GM19035 (cell line): Measurements from ENCODE around the gene GALNT9.
"Not testable (repeated sequence)": the region's sequence is repeated elsewhere in the genome, so short reads cannot be mapped to it uniquely, and the experiment has no call there.

Experiments
- ATAC-seq: cut with Tn5 transposase; IDR thresholded peaks from one replicate; pipeline ENCODE4 v1.9.1; 2021; ENCODE audit not compliant: unreplicated experiment

Gene GALNT9

DNA sequence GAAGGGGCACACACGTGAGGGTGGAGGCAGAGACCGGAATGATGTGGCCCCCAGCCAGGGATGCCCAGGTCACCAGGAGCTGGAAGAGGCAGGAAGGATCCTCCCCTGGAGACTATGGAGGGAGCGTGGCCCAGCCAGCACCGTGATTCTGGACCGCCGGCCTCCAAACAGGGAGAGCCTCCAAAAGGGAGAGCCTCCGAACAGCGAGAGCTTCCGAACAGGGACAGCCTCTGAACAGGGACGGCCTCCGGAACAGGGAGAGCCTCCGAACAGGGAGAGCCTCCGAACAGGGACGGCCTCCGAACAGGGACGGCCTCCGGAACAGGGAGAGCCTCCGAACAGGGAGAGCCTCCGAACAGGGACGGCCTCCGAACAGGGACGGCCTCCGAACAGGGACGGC, 33.8 kb downstream of the GALNT9 start:
- not testable (repeated sequence) for ATAC-seq

DNA sequence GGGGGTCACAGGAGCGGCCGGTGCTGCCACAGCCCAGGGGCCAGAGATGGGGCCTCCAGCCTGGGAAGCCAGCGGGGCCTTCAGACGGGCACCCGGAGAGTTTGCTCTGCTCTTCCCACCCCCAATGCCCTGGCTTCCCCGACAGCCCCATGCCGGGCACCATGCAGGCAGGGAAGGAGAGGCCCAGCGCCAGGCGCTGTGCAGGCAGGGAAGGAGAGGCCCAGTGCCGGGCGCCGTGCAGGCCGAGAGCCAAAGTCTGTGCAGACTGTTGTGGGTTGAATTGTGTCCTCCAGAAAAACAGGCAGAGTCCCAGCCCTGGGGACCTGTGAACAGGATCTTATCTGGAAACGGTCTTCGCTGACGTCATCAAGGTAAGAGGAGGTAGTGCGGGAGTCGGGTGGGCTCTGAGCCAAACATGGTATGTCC, 34.3 kb downstream of the GALNT9 start:
- ATAC-seq: no peak

DNA sequence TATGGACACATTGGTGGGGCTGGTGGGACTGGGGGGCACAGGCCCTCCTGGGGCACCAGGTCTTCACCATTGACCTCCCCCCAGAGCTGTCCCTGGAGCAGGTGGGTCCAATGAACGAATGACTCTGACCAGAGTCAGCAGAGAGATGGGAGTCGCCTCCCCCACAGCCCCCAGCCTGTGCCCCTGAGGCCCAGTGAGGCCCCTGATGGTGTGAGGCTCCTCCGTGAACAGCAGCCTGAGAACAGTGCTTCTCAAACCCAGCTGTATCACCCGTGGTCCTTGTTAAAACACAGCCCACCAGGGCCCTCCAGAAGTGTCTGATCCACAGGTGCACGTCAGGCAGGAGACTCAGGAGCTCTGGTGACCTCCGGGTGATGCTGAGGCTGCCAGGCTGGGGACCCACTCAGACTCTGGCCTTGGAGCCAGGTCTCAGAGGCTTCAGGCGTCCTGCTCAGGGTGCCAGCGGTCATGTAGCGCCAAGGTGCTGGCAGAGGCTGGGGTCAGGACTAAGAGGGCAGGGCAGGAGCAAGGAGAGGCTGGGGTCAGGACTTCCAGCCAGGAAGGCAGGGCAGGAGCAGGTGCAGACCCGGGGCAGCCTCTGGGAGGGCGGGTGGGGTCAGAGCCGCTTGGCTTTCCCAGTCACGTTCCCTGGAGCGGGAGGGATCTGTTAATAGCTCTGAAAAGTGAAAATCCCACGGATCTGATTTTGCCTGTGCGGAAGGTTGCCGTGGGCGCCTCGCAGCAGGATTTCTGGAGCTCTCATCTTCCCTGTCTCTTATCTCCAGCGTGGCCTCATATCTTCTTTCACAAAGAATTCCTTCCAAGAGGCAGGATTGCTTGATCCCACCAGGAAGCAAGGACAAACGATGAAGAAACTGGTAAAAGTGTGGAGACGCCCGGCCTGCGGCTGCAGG, 35.0 kb downstream of the GALNT9 start:
- no peak for ATAC-seq

DNA sequence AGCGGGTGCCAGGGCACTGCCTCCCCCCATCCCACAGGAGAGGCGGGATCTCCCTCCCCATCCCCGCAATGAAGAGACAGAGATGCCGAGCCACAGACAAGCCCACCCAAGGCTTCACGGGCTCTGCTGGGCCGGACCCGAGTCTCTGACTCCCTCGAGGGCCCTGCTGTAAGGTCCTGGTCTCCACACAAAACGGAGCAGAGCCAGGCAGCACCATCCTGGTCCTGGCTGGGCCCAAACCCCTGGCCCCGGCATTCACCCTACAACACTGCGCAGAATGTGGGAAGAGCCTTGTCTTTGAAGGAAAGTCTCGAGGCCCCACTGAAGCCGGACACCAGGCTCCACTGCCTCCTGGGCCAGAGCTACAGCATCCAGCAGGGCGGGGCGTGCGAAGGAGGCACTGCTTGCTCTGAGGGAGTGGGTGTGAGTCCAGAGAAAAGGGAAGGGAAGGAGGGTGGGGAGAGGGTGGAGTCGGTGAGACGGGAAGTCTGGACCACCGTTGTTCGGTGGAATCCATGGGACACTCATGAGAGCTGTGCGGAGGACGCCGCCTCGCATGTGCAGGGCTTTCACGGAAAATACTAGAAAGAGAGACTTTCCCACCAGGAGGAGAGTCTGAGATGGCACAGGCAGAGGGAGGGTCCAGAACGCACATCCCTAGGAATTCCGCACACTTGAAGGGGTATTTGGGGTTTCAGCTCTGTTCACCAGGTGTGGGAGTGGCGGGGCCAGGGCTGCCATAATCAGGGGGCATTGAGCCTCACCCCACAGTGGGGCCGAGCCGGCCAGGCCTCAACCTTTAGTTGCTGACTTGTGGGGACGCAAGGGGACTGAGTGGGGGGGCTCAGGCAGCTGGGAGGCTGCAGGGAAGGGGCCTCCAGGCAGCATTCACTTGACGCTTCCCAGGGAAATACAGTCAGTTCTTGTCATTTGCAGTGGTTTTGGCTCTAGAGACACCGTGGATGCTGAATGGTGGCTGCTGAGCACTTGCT, 36.8 kb downstream of the GALNT9 start:
- no peak for ATAC-seq

DNA sequence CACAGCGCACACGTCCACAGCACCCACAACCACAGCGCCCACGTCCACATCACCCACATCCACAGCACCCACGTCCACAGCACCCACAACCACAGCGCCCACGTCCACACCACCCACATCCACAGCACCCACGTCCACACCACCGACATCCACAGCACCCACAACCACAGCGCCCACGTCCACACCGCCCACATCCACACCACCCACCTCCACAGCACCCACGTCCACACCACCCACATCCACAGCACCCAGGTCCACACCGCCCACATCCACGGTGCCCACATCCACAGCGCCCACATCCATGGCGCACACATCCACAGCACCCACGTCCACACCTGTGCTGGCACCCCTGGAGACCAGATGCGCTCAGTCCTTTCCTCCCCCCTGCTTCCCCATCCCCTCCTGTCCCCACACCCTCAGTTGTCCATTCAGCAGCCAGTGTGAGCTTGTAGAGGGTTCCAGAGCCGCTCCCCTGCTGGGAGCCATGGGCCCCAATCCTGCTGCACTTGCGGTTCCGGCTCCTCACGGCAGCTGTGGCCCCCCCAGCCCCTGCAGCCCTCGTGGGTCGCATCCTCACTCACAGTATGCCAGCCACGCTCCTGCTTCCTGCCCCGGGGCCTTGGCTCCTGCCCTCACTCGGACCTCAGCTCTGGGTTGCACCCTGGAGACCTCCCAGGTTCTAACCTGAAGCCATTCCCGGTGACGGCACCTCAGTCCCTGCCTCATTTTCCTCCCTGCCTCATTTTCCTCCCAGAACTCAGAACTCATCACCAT, 37.8 kb downstream of the GALNT9 start:
- no peak for ATAC-seq

DNA sequence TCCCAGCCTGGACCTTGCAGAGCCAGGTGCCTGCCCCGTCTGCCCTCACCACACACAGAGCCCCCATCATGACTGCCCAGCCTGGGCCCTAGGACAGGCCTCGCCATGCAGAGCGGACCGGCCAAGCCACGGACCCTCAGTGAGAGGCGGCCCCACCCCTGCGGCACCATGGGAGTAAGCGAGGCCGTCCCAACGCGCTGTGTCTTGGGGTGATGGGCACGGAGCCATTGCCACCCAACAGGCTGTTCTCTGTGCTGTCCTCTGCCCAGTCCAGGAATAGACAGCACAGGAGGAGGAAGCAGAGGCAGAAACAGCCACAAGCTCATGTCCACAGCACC, 39.2 kb downstream of the GALNT9 start:
- ATAC-seq: no peak

DNA sequence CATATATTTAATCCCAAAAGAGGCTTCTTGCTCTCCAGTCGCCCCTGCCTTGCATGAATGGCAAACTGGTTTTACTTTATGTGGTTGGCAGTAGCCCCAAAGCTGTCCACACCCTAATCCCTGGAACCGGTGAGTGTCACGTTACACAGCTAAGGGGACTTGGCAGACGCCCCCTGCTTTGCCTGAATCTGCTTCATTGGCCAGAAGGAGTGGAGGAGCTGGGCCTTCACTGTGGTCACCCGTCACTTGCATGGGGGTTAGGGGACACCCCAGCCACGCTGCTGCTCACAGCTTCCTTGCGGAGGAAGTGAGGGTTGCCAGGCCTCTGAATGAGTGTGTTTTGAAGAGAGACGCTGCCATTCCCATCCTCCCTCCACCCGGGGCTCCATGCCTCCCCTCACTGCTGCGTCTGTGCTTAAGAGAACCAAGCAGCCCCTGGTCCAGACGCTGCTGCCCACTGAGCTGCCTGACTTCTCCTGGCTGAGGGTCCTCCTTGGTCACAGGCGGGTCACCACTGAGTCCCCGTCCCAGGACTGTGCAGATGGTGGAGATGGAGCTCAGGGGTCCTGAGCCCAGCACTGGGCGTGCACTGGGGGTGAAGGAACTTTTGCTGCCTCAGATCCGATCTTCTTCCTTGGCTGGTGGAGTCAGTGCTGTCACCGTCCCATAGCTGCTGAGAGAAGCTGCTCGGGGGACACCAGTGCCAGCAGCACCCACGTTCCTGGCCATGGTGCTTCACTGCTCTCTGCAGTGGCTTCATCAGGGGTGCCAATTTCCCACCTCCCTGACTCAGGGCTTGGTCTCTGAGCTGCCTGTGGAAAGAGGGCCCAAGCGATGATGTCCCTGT, 39.8 kb downstream of the GALNT9 start:
- ATAC-seq: no peak

DNA sequence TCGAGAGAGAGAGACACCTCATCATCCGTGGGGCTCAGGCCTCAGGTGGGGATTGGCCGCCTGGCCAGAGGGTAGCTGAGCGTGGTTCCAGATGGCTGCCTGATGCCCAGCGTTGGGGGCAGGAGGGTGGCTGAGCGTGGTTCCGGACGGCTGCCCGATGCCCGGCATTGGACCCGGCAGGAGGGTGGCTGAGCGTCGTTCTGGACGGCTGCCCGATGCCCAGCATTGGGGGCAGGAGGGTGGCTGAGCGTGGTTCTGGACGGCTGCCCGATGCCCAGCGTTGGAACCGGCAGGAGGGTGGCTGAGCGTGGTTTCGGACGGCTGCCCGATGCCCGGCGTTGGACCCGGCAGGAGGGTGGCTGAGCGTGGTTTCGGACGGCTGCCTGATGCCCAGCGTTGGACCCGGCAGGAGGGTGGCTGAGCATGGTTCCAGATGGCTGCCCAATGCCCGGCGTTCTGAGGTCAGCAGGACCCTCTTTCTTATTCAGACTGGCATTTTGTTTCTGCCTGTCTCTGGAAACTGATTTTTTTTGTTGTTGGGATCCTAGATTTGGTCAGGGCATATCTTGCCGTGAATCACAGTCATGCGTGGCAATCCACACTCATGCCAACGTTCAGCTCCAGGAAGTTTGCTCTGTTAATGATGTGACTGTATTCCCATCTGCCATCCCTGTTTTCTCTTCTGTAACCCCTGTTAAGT, 40.7 kb downstream of the GALNT9 start:
- ATAC-seq: no peak

DNA sequence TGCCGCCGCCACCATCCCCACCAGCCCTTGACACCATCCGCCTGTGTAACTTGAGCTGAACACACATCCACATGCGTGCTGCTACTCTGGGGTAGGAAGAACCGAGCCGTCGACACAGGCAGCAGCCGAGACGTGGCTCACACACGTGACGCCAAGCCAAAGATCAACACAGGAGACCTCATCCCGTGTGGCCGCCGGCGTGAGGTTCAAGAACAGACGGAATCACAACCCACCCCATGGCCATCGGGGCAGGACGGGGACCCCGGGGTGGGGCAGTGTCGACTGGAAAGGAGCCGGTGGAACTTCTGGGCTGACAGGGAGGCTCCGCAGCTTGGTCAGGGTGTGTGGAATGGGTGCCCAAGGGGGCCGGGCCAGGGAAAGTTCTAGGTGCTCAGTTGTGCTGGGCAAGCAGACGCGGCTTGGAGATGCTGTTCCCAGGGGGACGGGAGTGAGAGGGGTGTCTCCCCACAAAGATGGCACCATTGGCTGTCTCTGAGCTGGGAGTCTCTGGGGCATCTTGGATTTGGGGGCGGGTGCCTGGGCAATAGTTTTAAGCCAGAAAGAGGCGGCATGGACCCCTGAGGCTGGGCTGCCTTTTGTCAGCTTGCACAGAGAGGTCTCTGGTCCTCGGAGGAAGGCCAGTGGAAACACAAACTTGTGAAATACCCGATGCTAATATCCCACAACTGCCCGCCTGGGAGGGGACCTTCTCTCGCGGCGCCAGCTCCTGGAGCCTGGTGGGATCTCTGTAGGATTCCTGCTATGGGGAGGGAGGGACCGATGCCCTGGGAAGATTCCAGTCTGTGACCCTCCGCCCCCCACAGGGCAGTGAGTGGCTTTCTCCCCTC, 41.8 kb downstream of the GALNT9 start:
- no peak for ATAC-seq

DNA sequence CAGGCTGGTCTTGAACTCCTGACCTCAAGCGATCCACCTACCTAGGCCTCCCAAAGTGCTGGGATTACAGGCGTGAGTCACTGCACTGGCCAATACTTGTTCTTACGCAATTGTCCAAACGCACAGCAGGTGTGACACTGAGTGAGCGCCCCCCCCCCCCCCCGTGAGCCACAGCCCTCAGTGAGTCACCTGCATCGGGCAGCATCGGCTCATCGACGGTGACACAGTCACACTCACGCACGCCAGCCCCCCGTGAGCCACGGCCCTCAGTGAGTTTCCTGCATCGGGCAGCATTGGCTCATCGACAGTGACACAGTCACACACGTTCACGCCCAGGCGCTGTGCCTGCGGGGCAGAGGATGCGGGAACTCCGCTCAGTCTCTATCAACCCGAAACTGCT, 42.5 kb downstream of the GALNT9 start:
- no peak for ATAC-seq

DNA sequence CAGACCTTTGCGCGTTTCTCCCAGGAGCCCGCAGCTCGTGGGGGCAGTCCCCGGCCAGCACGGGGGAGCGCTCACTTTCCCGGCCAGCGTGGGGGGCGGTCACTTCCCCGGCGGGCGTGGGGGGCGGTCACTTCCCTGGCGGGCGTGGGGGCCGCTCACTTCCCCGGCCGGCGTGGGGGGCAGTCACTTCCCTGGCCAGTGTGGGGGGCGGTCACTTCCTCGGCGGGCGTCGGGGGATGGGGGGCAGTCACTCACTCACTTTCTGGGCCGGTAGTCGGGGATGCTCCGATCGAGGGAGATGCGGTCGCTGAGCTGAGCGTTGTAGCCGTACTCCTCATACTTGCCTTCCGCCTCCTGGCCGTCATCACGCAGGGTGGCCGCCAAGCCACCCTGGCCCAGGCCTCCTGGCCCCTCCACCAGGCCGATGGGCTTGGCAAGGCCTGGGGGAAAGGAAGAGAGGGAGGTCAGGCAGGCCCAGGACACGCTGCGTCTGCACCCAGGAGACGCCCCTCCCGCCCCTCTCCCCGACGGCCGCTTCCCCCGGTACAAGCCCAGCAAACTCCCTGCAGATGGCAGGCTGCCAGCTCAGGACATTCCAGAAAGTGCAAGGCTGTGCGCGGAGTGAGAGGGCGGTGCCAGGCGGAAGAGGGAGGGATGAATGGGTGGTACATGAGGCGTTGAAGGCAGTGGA, 43.3 kb downstream of the GALNT9 start:
- no peak for ATAC-seq

DNA sequence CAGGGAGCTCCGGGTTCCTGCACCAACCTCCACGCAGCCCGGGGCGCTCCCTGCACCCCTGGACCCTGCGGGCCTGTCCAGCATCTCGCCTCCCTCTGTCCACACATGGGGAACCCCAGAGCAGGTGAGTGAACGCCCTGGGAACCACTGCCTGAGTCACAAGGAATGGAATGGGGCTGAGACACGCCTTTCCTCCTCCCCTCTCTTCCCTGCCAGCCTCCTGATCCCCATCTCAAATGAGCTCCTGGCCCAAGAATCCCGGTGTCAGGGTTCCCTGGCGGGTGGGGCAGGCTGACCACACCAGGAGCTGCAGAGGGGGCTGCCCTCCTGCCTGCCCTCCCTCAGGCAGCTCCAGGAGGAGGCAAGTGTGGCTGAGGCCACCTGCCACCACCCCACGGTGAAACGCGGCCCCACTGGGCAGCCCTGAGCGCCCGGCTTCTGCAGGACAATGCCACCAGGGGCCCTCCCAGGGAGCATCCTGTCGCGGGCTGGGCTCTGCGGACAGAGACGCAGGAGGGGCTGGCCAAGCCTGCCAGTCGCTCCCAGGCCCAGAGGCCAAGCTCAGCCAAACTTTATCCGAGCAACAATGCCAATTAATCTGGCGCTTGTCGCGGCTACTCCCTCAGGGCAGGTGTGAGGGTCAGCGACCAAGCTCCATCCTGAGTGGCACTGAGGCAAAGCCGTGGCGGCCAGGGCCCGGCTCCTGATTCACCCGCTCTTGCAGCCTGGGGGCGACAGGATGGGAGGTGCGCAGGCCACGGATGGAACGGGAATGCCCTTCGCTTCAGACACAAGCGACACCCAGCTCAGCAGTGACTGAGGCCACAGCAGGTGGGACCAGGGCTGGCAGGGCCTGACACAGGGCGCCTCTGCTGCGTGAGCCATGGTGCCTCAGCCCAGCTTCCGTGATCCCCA, 44.3 kb downstream of the GALNT9 start:
- no peak for ATAC-seq

DNA sequence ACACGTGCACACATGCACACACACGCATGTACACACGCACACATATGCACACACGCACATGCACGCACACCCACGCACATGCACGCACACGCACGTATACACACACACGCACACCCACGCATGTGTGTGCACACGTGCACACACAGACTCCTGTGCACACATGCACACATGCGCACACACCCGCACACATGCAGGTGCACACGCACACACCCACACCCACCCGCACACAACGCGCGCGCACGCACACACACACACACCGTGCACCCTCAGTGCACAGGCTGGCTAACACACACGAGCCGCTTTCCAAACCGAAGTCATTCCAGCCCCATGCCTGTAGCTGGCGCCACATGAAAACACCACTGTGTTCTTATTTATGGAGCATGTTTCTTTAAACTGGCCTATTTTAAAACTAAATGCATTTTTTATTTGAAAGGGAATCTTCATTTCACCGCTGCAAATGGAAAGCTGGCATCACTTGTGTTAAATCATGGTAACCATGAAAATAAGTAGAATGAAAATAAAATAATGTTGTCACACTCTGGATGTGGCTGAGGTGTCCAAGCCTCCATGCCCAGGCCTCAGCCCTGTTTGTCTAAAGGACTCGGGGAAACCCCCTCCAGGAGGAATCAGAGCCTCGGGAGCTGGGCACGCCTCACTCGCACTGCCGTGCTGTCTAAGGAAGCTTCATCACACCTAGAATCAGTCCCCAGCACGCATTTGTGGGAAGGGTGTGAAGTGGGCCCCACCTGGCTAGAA, 45.1 kb downstream of the GALNT9 start:
- ATAC-seq: no peak

DNA sequence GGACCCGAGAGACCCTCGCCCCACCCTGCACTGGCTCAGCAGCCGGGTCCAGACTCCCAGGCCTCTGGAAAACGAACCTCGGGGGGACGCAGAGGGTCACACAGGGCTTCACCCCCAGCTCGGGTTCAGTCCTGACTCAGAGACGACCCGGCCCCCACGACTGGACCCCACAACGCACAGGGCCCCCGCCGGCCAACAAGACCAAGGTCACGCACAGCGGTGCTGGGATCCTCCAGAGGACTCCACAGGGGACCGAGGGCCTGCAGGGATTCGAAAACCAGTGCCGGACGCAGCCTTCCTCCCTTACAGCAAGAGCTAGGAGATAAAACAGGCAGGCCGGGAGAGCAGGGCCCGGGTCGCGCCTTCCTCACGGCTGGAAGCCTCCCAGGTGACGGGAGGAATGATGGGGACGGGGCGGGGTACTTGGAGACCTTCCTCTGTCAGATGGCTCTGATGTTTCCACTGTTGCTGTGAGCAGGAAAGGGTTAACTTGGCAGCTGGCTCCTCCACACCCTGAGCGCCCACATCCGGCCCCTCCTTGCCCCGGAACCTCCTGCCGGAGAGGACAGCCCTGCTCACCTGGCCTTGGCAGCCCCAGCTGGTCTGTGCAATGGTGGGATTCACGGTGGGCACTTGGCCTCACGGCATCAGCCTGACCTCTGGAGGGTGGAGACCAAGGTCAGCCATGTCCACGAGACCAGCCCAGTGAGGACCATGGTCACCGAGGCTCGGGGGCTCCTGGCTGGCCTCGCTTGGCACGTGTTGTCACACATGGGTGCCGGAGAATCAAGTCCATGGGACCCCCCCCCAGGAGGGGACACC, 46.2 kb downstream of the GALNT9 start:
- no peak for ATAC-seq
